NCI-H146 treated with DMSO at 0.1 percent for 48 hours (cell line): Measurements from ENCODE around the gene IGSF21.
"Not testable (repeated sequence)": the region's sequence is repeated elsewhere in the genome, so short reads cannot be mapped to it uniquely, and the experiment has no call there.

Experiments
- DNase-seq: peaks from one replicate; lab custom pipeline; 2025; ENCODE audit not compliant: unreplicated experiment; lab: John Stamatoyannopoulos, UW

The IGSF21 gene

GRCh38 chr1:18351735-18352134 lies 244.1 kb downstream of the IGSF21 start:
- DNase-seq: no peak

- DNase-seq: no peak
These were observed 245.2 kb downstream of the IGSF21 start for GRCh38 chr1:18352636-18353265.

DNA sequence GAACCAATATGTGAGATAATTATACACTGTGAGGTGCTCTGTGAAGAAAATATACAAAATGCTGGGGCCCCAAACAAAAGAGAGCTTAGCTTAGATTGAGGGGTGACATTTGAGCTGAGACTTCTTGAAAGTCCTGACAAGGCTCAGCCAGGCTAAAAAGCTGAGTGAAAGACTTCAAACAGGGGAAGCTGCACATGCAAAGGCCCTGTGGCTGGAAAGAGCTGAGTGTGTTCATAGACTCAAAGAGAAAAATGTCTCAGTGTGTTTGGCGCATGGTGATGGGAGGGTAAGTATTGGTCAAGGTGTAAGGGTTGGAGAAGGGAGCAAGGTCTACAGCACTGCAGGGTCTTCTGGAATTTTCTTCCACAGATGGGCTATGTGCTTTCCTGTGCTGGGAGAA lies 245.9 kb downstream of the IGSF21 start:
- no peak for DNase-seq

DNA sequence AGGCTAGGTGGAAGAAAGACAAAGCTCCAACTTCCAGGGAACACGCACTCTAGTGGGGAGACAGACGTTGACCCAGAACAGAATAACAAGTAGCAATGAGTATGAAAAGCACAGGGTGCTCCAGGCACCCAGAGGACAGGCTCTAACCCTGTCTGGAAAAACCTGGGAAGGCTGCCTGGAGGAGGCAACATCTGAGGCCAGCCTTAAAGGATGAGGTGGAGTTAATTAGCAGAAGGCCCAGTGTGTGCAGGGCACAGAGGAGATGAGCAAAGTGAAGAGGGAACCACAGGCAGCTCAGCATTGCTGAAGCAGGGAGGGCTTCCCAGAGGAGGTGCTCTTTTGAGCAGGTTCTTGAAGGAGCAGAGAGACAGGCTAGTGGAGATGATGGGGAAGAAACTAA lies 246.4 kb downstream of the IGSF21 start:
- DNase-seq: no peak

DNA sequence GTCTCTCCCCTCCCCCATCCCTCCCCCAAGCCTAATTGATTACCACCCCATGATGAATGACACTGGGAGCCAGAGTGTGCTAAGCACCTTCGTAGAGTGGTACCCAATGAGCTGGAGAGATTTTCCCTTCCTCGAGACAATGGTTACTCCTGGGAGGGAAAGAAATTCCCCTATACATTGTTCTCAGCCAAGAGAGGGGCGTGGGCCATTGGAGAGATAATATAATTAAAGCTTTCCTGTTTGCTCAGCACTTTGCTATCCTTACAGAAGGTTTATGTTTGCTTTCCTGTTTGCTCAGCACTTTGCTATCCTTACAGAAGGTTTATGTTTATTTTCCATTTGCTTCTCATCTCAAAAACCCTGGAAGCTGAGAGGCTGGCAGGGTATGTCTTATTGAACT lies 247.0 kb downstream of the IGSF21 start:
- no peak for DNase-seq

GRCh38 chr1:18357622-18358230 lies 250.1 kb downstream of the IGSF21 start:
- no peak for DNase-seq

DNA sequence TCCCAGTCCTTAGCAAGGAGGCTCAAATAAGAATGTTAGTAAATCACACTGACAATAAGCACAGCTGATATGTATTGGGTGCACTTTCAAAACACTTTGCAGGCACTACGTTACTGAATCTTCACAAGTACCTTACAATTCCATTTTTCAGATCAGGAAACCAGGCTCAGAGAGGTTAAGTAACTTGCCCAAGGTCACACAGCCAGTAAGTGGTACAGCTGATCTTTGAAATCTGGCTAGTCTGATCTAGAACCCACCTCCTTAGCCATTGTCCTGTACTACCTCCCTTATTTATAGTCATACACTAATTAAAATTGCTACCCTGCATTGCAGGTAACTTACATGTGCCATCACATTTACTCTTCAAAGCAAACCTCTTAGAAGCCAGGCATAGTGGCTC lies 251.0 kb downstream of the IGSF21 start:
- DNase-seq: no peak

DNA sequence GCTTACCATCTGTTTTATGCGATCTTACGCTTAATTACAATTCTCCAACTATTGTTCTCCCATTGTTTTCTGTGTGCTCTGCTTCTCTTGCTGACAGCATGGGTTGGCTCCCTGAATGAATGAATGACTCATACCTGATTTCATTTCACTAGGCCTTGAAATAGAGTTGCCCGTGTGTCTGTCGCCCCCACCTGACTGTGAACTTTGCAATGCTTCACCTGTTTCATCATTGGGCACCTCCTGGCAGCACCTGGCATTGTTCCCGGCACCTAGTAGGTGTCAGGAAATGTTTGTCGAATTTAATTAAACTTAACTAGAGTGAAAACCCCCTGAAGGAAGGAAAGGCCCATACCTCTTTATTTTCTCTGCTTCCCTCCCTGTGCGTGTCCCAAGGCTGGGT lies 252.7 kb downstream of the IGSF21 start:
- no peak for DNase-seq

GRCh38 chr1:18362150-18362549 lies 254.6 kb downstream of the IGSF21 start:
- DNase-seq: no peak

DNA sequence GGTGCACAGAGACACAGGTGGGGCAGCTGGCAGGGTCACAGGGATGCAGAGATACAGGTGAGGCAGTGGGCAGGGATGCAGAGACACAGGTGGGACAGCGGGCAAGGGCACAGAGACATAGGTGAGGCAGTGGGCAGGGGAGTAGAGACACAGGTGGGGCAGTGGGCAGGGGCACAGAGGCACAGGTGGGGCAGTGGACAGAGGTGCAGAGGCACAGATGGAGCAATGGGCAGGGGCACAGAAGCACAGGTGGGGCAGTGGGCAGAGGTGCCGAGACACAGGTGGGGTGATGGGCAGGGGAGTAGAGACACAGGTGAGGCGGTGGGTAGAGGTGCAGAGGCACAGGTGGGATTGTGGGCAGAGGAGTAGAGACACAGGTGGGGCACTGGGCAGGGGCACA lies 255.8 kb downstream of the IGSF21 start:
- no peak for DNase-seq

DNA sequence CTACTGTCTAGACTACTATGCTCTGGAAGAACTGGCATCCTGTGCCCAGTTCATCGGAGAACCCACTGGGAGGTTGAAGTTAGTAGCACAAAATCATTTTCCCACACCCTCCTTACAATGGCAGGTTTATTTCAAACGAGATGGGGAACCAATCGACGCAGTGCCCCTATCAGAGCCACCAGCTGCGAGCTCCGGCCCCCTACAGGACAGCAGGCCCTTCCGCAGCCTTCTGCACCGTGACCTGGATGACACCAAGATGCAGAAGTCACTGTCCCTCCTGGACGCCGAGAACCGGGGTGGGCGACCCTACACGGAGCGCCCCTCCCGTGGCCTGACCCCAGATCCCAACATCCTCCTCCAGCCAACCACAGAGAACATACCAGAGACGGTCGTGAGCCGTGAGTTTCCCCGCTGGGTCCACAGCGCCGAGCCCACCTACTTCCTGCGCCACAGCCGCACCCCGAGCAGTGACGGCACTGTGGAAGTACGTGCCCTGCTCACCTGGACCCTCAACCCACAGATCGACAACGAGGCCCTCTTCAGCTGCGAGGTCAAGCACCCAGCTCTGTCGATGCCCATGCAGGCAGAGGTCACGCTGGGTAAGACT lies 257.6 kb downstream of the IGSF21 start:
- DNase-seq: no peak

DNA sequence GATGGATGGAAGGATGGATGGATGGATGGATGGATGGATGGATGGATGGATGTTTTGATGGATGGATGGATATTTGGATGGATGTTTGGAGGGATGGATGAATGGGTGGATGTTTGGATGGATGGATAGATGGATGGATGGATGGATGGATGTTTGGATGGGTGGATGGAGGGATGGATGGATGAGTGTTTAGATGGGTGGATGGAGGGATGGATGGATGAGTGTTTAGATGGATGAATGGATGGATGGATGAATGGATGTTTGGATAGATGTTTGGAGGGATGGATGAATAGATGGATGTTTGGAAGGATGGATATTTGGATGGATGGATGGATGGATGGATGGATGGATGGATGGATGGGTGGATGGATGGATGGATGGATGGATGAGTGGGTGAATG lies 264.9 kb downstream of the IGSF21 start:
- not testable (repeated sequence) for DNase-seq

DNA sequence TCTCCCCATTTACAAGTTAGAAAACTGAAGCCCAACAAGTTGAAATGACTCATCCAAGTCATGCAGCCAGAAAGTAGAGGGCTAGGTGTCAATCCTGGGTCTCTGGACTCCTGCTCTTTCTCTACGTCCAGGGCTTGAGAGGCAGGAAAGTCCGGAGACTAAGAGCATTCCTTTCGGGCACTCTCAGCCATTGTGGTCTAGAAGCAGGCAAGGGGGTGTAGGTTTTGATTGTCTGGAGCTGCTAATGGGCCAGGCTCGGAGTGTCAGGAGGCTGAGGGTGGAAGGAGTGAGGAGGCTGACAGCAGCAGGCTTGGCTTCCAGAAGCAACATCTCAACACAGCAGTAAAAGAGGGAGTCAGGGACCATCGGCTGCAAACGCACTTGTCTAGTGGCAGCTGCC lies 265.6 kb downstream of the IGSF21 start:
- no peak for DNase-seq

DNA sequence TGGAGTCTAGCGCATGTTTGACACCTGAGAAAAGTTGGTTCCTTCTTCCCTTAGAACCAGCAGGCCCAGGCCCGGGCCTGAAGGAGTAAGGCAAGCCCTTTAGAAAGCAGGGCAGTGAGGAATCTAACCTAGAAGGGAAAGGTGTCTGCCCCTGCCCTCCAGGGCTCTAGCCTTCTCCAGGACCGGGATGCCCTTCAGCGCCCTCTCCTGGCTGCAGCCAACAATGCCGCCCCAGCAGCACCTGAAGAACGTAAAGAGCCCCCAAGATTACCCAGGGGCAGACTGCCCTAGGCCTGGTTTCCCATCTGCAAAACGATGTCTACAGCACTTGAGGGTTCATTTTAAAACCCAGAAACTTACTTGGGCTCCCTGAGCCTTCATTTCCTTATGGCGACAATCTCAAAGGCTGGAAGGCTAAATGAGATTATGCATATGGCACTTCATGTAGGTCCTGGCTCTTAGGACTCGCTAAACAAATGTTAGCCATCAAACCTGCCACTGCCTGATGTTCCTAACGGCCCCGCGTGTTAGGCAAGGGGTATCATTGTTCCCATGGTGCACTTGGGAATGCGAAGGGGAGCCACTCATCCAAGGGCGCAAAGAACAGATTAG lies 266.4 kb downstream of the IGSF21 start:
- no peak for DNase-seq

DNA sequence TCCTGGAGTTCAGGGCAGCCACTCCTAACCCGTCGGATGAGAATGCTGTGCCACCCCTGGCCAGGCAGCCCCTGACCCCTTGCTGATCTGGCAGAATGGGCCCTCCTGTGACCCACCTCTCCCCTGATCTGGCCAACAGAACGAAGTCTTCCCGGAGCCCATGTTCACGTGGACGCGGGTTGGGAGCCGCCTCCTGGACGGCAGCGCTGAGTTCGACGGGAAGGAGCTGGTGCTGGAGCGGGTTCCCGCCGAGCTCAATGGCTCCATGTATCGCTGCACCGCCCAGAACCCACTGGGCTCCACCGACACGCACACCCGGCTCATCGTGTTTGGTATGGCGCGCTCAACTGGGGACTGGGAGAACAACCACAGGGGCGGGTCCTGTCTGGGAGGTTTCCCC lies 269.1 kb downstream of the IGSF21 start:
- no peak for DNase-seq

- DNase-seq: no peak
These were observed 272.7 kb downstream of the IGSF21 start for GRCh38 chr1:18380288-18380687.

GRCh38 chr1:18384059-18384458 lies 276.5 kb downstream of the IGSF21 start:
- DNase-seq: no peak

GRCh38 chr1:18384471-18384870 lies 276.9 kb downstream of the IGSF21 start:
- DNase-seq: no peak

DNA sequence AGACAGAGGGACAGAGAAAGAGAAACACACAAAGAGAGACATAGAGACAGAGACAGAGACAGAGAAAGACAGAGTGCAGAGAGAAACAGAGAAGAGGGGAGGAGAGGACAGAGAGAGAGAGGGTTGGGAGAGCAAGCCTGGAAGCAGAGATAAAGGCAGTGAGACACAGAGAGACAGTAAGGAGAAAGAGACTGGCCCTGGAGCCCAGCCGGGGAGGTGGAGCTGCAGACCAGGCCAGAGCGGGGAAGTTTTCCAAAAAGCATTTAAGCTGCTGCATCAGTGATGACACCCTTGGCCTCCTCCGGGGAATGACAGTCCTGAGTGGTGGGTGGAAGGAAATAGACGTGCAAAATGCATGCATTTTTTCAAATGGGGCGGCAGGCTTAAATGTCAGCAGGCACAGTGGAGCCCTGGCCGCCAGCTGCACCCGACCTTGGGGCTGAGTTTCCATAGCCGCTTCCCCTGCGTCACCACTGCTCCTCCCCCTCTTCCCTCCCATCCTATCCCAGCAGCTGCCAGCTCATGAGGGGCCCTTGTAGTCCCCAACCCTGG lies 277.7 kb downstream of the IGSF21 start:
- no peak for DNase-seq

DNA sequence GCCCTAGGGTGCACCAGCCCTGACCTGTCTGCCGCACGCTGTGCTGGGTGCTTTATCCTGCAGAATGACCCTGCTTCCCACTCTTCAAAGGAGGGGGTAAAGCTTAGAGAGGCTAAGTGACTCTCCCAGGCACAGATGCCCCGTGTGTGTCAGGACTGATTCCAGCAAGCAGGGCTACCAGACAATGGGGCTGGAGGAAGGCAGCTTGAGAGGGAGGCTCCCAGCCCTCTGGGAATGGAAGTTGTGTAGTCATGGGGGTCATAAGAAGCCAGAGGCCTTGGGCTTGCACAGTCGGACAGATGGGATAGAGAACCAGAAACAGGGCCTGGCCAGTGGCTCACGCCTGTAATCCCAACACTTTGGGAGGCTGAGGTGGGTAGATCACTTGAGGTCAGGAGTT lies 279.0 kb downstream of the IGSF21 start:
- DNase-seq: no peak

DNA sequence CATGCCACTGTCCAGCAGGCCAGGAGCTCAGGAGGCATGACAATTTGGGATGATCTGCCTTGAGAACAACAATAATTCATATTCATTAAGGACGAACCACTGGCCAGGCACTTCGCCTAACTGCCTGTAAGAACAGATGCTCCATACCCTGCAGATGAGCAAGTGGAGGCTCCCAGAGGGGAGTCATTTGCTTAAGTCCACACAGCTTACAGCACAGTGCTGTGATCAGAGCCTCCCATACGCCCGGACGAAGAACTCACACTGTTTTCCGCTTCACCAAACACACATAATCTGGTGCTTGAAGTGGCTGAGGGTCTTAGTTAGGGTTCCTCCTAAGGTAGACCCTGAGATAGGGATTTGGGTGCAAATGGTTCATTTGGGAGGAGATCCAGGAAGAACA lies 279.7 kb downstream of the IGSF21 start:
- DNase-seq: no peak

GRCh38 chr1:18390953-18391352 lies 283.4 kb downstream of the IGSF21 start:
- DNase-seq: no peak
